Stimulated activated CD4-positive, alpha-beta T cell treated with anti-CD3 and anti-CD28 coated beads, TNF-alpha, amount 100 ng/mL, for 1 hour (primary cell): ENCODE measurements around the gene DAD1.
"Not testable (repeated sequence)": the region's sequence is repeated elsewhere in the genome, so short reads cannot be mapped to it uniquely, and the experiment has no call there.

Experiments
- DNase-seq, 3 donors: peaks; one replicate each; pipeline ENCODE4 v3.0.0-alpha.2; 2020; ENCODE audit warnings: low read depth in 3 of 3, low spot score in 1 of 3

DAD1 gene

DNA sequence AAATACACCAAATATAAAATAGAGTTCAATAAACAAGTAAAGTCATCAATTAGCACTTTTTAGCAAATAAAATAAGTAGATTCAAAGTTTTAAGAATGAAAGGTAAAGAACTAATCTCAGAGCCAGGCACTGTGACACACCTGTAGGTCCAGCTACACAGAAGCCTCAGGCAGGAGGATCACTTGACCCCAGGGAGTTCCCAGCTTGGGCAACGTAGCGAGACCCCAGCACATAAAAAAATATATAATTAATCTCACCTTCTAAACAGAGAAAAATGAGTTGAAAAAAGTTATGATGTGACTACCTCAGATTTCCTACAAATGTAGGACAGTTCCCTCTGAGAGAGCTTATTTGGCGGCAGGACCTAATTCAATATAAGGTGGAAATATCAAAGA is 19.3 kb downstream of the DAD1 start:
- DNase-seq = no peak

DNA sequence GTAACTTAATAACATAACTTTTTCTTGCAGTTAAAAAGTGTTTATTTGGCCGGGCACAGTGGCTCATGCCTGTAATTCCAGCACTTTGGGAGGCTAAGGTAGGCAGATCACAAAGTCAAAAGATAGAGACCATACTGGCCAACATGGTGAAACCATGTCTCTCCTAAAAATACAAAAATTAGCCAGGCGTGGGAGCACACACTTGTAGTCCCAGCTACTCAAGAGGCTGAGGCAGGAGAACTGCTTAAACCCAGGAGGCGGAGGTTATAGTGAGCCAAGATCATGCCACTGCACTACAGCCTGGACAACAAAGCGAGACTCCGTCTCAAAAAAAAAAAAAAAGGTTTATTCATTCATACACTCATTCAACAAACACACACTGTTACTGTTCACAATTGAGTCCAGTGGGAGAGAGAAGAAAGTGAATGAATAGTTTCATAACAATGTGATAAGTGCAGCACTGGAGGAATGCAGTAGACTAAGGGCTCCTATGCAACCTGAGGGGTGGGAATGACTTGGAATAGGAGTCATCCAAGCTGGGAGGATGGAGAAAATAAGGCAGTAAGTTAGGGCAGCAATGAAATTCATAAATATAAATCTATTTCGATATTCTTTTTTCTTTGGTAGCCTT is 19.8 kb downstream of the DAD1 start:
- DNase-seq = no peak

DNA sequence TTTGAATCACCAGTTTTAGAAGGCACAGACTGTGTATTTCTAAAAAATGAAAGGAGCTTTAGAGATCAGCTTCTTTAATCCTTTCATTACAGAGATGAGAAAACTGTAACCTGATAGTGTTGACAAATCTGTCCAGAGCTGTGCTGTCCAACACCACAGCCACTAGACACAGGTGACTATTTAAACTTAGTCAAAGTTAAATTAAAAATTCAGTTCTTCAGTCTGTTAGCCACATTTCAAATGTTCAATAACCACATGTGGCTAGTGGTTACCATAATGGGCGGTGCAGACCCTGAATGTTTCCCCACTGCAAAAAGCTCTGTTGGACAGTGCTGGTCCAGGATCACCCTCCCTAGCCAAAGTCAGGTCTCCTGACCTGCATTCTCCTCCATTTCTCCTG is 21.6 kb downstream of the DAD1 start:
- no peak for DNase-seq

DNA sequence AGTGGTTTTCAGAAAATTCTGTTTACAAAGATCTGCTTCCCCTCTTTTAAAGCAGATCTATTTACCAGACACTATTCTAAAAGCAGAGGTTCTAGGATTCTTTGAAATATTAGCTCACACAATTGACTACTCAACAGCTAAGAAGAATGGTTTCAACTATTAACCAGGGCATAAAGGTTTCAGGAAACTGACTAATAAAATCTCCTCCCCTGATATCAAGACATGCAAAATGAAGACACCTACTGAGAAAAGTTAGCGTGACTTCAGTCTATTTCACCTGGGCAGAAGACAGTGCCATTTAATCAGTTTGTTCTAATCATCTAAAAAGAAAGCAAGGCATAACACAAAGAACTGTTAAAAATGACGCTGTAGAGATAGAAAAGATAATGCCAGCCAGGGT is 22.2 kb downstream of the DAD1 start:
- DNase-seq = no peak

DNA sequence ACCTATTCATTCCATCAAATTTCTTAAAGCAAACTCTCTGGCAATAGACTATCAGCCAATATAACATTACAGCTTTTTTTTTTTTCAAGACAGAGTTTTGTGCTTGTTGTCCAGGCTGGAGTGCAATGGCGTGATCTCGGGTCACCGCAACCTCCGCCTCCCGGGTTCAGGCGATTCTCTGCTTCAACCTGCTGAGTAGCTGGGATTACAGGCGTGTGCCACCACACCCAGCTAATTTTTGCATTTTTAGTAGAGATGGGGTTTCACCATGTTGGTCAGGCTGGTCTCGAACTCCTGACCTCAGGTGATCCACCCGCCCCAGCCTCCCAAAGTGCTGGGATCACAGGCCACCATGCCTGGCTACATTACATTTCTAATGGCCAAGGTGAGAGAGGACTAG is 22.8 kb downstream of the DAD1 start:
- DNase-seq = not testable (repeated sequence)

DNA sequence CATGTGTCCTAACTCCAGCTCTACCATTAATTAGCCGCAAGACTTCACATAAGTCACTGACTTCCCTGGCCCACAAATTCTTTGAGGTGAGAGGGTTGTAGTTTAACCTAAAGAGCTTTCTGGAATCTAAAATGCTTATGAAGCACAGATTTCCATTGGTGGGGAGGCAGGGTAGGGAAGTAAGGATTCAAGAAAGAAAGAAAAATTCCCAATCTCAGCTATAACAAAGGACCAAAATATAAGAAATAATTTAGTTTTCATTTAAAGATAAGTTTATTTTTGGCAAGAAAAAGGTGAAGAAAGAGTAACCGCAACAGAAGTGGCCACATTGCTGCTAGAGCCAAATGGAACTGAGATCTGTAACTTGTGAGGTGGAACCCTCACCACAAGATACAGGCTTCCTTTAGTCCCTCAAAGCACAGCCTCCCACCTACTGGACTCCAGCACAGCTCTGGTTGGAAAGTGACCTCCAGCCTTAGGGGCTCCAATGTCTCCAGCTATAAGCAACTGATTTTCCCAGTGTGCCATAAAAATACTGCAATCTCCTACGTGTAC is 23.6 kb downstream of the DAD1 start:
- DNase-seq = no peak

DNA sequence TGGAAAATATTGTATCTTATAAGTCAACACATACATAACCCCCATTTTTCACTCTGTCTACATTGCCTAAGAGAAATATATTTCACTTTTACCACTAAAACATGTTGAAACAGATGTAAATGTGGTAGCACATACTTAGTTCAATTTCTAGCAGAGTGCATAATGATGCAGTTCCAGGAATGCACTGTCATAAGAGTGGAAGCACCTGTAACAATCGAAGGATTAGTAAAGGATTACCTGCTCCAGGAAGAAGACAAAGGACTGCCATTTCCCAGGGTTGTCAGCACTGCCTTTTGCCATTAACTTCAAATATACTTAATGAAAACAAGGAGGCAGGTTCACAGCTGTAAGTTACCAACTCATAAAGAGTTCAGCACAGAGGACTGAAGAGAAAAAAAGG is 24.6 kb downstream of the DAD1 start:
- no peak for DNase-seq

DNA sequence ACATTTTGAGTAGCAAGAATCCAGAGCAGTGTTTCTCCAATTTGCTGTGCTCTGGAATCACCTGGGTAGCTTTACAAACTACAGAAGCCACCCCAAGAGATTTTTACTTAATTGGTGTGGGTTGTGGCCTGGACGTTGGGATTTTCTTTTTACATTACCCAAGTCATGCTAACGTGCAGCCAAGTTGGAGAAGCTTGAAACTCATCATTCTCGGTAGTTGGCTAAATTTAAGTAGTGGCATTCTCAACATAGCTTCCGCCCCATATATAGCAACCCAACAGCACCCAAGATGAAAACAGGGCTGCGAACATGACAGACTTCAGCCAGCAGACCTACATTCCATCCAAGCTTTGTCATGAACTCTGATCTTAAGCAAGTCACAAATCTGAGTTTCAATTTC is 25.0 kb downstream of the DAD1 start:
- DNase-seq = no peak

DNA sequence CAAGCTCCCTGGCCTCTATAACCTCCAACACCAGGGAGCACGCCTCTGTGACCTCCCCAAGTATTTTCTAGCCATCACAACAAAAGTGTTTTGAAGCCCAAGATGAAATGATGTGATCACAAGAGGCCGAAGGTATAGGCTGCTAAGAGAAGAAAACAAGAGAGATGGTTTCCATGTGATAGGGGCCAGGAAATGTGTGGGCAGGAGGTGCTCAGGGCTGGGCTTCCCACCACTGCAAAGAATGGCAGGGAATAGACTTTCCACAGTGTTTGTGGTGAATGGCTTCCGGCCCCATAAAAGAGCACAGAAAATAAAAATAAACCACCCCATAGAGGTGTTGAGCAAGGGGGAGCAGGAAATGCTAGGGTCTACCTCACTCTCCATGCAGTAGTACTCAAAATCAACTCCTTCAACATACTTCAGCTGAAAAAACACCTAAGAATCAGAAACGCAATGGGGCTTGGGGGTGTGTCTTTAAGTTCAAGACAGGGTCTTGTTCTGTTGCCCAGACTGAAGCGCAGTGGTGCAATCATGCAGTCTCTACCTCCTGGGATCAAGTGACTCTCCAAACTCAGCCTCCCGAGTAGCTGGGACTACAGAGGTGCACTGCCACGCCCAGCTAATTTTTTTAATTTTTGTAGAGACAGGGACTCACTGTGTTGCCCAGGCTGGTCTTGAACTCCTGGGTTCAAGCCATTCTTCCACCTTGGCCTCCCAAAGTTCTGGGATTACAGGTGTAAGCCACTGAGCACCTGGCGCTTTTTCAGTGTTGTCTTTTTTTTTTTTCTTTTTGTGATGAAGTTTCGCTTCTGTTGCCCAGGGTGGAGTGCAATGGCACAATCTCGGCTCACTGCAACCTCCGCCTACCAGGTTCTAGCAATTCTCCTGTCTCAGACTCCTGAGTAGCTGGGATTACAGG is 27.1 kb downstream of the DAD1 start:
- peak in 1 of 3 donors; percentile 62 for DNase-seq

DNA sequence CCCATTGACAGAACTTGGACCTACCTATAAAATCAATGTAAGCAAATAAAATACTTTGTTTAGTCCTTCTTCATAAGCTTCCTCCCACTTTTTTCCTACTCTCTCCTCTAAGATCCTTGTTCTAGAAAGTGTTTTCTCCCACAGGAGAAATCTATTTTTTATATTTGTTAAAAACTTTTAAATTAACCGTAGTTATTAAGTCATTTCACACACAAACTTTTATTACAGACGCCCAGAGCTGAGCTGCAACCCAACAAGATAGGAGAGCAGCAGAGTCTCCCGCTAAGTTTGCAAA is 27.7 kb downstream of the DAD1 start:
- DNase-seq = no peak

DNA sequence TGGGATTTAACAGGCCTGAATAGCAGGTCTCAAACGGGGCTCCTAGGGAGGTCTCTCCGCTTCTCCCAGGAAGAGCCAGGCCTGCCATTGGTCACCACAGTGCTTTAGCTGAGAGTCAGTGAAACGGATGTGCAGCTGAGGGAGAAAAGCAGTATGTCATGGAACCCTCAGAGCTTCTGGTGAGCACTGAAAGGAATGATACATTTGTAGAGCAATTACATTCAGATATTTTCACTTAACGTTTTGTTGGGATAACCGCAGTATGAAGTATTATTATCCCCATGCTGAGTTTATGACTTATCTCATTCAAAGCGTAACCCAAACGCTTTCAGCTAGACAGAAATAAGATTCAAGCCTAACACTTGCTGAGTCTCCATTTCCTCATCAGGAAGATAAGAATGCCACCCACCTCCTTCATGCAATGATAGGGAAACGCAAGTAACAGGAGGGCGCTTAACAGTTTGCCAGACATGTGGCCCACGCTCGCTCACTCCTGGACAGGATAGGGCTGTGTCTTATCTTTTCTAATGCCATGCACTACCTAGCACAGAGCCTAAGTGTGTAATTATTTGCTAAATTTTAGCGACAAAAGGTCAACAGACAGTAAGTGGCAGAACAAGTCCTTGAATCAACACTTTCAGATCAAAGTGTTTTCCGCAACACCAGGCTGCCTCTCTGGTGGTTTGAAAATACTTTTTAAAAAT is 28.2 kb downstream of the DAD1 start:
- DNase-seq = no peak

DNA sequence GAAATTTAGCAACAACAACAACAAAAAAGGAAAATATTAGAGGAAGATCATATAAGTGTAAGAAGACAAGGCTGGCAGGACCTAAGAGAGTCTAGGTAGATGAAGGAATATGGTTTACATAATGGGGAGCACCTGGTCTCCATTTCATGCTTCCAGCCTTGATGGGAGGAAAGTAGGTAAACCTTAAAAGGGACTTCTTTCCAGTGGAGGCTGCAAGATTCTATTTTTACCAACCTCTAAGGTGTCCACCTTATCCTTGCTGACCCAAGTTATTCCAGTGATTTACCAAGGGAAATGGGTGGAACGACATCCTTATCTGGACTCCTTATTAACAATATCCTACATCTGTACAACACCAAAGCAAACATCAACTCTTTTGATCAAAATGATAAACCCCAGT is 30.0 kb downstream of the DAD1 start:
- DNase-seq = no peak

DNA sequence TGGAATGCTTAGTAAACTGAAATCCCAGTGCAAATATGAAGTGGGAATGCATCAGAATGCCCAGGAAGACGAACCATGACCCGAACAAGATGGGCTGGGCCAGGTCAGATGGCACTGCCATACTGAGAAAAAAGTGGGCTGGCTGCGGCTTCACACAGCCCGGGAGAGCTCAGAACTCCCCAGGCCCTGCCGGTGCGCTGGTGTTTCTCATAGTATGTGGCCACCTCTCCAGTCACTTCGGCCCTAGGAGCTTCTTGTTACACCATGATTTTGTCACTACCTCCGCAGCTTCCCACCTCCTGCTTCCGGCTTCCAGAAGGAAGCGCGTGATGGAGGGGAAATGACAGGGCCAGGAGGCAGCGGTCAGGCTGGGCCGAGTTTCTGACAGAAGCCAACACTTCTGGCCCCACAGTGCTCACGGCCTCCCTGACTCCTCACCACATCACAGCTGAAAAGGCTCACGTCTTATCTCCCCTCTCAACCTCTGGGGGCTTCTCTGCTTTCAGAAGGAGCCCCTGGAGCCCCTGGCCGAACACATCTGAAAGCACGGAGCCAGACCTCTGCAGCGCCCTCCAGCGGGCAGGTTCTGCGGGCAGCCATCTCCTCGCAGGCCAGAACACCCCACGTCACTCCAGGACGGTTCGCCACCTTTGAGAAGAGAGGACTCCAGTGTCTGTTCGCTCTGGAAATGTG is 30.7 kb downstream of the DAD1 start:
- no peak for DNase-seq

DNA sequence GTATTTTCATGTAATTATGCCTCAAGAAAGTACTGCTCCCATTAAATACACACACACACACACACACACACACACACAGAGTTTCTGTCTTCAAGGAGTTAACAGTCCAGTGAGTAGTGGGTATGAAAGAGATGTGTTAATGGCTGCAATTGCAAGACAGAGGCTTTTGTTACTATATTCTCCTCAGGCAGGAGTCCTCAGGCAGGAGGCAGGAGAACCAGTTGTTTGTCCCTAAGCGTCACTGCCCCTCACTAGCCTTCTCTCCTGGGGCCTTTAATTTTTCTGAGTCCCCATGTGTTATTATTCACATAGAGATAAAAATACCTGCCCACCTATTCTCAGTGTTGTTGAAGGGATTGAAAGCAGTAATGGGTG is 31.2 kb downstream of the DAD1 start:
- DNase-seq = no peak

DNA sequence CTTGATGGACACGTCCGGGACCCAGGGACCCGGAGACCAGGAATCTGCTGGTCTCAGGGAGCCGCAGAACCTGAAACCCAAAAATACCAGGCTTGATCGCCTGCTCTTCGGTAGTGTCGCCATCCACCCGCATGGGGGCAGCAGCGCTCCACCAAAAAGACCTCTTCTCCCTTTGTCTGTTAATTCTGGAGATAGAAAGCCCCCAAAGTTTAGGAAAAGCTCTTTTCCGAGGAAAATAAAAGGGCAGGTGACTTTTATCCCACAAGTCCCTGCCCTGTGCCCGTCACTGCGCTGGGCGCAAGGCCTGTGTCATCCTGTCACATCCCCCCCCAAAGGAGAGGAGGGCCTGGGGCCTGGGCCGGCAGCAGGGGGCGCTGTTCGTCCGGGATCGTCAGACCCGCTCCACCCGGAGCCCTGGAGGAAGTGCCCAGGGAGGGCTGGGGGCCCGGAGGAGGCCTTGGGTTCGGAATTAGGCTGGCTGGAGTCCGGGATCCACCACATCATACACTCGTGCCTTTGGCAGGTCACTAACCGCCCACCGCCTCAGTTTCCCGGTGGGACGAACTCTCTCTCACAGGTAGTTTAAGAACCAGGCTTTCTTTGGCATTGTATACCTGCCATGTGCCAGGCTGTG is 31.9 kb downstream of the DAD1 start:
- peak; percentile 79 to 96 (median 85) for DNase-seq

DNA sequence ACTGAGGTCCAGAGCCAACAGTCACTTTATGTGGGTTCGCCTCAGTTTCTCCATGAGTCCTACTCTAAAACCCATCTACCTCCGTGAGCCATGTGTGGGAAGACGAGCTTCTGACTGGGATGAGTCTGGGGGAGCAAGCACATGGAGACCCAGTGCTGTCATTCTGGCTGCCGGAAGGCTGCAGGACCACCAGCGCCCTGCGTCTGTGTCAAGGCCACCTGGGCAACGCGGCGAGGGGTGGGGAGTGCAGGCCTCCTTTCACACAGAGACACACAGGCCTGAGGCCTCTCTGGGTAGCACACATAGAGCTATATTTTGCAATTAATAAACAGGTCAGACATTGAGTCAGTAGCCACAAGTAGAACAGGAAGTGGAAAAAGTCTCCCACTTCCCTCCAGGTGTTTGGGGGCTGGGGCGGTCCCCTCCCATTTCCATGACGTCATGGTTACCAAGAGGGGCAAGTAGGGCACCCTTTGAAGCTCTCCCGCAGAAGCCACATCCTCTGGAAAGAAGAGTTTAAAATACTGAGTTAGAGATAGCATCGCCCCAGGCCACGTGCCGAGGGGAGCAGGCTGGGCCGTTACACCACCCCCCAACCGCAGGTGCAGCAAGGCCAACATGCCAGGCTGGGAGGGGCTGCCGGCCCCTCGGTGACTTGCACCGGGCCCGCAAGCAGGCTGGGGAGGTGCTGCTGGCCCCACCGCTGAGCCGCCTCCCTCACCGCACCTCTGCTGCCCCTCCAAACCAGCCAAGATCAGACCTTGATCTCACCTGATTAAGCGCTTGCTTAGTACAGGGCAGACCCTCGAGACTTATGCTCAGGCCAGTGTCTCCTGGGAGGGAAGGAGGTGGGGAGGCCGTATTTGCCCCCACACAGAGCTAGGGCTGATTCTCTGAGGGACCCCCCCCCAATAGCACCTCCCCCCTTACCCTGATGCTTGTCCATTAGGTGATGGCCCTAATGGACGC is 32.7 kb downstream of the DAD1 start:
- peak; percentile 77 to 96 (median 93) for DNase-seq

DNA sequence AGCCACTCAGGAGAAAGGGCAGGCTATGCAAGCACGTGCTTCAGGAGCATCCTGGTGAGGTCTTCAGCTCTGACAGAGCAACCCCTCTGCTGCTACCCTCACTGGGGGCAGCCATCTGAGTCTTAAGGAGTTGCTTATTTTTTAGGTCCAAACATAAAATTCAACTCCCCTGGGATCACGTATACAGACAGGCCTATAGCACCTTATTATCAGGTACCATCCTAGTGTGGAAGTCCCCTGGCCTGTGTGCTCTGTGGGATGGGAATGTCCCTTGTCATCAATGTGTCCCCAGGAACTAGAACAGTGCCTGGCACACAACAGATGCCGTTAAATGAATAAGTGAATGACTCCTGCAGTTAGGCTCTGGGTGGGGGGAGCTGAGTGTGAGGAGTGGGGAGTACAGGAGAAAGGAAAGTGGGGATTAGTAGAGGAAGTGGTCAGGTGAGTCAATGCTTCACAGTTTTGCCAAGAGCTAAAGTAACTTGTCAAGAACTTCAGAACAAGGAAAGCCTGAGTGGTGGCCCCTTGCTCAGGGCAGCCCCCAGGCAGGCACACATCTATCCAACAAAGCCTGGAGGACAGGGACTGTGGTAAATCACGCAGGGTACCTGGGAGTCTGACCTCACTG is 33.5 kb downstream of the DAD1 start:
- DNase-seq = peak in 1 of 3 donors; percentile 45

DNA sequence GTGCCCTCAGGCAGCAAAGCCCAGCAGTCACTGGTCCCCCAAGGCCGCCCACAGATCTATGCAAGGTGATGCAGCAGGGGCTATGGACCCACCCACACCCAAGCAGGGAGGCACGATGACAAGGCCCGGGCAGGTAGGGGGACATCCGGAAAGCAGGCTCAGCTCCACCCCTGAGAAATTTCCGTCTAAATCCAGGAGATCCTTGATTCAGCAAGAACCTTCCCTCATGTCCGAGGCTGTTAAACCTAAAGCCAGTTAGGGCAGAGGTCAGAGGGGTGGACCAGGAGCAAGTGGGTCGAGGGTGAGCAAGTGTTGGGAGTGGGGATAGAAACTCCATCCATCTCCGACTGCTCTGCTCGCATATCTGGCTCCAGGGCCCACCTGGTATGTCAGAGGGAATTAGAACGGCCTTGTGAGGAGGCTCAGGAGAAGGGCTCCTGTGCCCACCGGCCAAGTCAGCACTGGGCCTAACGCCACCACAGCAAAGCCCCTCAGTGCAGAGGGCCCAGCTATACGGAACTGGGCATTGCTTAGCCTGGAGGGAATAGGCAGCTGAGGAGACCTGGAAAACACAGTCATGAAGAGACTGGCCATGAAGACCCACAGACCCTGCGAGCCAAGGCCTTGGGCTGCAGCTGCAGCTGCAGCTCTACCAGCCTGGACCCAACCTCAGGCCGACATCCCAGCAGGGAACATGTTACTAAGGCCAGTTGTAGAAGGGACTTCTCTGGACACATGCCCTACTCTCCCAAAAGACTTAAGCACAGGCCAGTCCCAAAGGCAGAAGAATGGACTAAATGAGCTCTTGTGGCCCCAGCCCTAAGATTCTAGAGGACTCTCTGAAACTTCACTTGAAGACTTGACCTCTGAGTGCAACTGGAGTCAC is 34.3 kb downstream of the DAD1 start:
- no peak for DNase-seq
